Forelimb muscle (tissue), 1 donor: Measurements from ENCODE around the gene MBLAC1. TPM values are rescaled to one million over a fixed set of nuclear protein-coding genes. Genes with fewer than 3 reads are reported as not detected.
A peak's percentile ranks its signal among the peaks of the same experiment; 100 is the strongest.

Experiments used
- DNase-seq: peaks from one replicate; pipeline ENCODE4 v3.0.0-alpha.2; 2013; ENCODE audit warnings: low read depth
- polyA plus RNA-seq: library from polyadenylated mRNA; unstranded; fragments of 120-200 nt; gene quantifications from one replicate; pipeline ENCODE4 v1.2.1, GENCODE V29; 2013; ENCODE audit not compliant: insufficient read length

MBLAC1 gene
- polyA plus RNA-seq, 1 donor: 1.5 TPM

DNA sequence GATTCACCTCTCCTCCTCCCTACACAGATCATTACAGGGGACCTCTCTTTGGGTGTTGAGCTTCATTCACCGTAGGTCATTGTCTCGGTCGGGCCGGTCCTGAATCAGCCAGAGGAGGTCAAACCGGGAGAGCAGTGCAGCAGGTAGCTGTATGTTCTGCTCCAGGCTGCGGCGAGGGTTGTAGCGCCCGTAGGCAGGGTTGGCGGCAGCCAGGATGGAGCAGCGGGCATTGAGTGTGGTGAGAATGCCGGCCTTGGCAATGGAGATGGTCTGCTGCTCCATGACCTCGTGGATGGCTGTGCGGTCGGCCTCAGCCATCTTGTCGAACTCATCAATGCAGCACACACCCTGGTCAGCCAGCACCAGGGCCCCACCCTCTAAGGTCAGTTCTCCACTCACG lies 31.1 kb upstream of the MBLAC1 start:
- DNase-seq: no peak

DNA sequence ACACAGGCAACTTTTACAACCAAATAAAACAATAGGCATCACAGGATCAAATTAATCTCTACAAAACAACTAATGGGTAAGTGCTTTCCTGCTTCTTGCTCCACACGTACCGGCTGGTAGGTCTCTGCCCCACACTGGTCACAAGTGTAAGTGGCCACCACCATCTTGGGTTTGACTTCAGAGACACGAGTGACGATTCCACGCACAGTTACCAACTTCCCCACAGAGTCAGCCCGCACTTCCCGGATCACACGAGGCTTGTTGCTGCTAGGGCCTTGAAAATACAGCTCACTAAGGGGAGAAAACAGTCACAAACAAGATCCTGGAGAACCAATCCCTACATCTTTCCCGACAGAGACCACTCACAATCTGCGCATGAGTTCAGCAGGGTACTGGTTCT lies 27.9 kb upstream of the MBLAC1 start:
- DNase-seq: no peak

DNA sequence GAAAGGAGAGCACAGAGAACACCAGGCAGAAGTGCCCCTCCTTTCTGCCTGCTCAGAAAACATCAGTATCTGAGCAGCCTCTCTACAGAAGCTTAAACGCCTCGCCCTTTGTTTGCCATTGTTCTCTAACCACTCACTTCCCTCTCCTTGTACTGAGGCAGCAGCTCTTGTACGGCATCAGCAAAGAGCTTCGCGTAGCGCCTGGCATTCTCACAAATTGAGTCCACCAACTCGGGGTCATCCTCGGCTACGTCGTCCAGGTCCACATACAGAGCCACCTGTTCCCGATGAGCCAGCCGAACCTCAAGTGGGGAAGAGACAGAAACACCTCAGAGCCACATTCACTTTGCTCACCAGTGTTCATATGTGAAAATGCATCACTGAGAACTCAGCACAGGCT lies 27.3 kb upstream of the MBLAC1 start:
- DNase-seq: no peak

DNA sequence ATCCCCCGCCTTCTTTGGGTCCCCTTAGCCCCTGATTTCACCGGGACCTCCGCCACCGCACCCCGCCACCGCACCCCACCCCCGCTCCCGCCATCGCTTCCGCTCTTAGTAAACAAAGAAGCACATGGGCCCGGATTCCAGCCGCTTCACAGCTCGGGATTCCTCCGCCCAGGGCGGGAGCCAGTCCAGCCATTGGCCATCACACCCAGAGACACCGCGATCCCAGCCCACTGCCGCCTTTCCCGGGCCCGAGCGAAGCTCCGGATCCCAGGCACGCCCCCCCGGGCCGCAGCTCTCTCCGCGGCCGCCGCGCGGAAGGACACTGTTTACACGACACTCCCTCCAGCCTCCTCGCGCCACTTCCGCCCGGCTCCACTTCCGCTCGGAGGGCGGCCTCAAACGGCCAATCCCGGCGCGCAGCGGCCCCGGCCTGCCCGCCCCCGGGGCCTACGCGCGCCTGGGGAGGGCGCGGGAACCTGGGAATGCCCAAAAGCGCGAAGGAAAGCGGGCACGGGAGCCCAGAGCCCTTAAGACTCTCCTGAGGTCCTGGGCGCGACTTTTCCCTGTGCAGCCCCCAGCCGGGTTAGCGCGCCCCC lies 26.2 kb upstream of the MBLAC1 start:
- DNase-seq: peak; percentile 83

DNA sequence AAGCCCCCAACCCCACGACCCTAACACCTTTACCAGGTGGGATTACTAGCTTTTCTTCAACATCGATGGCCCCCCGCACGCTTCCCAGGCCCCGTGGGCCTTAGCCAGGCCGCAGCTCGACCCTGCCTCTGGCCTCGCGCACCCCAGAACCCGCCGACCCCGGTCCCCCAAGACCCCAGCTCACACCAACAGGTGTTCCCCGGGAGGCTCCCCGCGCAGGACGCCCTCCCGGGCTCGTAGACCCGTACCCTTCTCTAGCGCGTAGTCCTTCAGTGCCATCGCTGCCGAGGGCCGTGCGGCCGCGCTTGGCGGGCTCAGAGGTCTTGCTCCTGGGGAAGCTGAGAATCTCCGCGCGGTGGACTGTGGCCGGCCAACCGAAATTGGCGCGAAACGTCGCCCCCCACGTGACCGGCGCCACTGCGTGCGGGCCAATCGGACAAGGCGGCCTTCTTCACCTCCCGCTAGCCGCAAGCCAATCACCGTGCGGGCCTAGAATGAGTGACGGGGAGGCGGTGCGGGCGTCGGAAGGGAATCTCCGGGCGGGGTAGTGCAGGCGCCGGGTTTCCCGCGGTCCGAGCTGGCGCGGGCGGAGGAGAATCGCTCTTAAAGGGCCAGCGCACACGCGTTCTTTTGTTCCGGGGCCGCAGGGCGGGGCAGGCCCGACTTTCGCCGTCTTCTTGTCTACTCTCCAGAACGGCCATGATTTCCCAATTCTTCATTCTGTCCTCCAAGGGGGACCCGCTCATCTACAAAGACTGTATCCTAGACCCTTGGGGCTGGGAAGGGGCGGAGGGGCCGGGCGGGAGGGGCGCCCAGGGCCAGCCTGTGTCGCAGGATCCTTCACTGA lies 25.5 kb upstream of the MBLAC1 start, which contains the start of the genes AP4M1 and MCM7:
AP4M1 (plus strand) TSS at position 628 of the 847 bp plus-strand sequence; CDS start at position 700, 72 bp downstream.
MCM7 (minus strand) TSS at position 382 of the 847 bp plus-strand sequence; CDS start at position 279, 103 bp downstream.
- DNase-seq: peak; percentile 90

DNA sequence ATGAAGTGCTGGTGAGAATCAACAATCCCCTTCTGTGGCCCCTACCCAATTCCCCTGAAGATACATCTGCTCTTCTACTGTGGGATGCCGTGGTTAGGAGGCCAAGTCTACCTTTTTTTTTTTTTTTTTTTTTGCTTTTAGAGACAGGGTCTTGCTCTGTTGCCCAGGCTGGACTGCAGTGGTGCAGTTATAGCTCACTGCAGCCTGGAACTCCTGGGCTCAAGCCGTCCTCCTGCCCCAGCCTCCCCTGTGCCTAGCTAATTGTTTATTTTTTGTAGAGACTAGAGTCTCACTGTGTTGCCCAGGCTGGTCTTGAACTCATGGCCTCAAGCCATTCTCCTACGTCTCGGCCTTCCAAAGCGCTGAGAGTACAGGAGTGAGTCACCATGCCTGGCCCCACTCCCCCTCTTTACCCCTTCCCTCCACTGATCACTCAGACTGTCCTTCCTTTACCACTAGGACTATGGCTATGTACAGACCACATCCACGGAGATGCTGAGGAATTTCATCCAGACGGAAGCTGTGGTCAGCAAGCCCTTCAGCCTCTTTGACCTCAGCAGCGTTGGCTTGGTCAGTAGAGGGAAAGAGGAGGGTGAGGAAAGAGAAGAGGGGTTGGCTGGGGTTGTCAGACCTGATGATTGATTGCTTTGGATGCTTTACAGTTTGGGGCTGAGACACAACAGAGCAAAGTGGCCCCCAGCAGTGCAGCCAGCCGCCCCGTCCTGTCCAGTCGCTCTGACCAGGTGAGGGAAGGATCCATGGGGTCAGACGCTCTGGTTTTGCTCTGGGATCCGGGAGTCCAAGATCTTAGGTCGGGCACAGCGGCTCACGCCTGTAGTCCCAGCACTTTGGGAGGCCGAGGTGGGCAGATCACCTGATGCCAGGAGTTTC lies 23.6 kb upstream of the MBLAC1 start:
- DNase-seq: no peak

DNA sequence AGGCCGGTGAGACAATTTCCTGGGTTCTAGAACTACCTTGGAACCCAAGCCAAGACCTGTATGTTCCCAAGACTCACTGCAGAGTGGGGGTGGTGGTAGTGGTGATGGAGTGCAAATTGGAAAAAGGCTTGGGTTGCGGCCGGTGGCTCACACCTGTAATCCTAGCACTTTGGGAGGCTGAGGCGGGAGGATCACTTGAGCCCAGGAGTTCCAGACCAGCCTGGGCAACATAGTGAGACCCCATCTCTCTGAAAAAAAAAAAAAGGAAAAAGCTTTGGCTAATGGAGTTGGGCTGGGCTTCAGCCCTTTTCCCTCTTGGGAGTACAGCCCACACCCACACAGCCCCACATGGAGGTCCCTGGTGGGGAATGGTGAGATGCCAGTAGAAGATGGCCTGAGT lies 21.2 kb upstream of the MBLAC1 start:
- no peak for DNase-seq

DNA sequence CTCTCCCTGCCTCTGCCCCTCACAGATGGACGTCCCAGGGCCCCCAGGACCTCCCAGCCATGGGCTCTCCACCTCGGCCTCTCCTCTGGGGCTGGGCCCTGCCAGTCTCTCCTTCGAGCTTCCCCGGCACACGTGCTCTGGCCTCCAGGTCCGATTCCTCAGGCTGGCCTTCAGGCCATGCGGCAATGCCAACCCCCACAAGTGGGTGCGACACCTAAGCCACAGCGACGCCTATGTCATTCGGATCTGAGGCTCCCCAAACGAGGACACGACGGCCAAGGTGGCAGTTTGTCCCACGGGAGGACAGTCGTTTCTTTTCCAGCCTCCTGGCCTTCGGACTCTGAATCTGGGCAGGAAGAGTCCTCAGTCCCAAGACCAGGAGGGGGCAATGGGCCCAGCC lies 20.1 kb upstream of the MBLAC1 start:
- no peak for DNase-seq

DNA sequence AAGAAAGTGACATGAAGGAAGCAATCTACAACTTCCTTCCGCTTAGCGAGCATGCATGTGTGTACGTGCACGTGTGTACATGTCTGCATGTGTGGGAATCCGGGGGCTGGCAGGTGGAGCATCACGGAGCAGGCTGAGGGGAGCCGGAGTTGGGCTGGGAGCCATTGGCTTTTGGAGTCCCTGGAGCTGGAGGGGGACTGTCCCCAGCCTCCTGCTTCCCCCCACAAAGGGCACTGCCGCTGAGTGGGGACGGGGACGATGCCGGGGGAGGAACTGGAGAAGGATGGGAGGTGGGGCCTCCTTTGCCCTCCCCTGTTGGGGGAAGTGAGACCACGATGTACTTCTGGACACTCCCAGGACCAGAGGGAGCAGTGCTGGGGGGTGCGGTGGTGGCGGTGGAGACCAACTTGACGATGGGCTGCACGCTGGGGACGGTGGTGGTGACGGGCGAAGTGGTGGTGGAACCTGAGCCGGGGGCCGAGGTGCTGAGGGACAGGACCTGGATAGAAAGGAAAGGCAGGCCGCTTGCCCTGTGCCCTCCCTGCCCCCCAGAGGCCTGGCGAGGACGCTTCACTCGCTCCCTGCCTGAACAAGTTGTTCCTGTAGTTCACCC lies 19.5 kb upstream of the MBLAC1 start:
- no peak for DNase-seq

DNA sequence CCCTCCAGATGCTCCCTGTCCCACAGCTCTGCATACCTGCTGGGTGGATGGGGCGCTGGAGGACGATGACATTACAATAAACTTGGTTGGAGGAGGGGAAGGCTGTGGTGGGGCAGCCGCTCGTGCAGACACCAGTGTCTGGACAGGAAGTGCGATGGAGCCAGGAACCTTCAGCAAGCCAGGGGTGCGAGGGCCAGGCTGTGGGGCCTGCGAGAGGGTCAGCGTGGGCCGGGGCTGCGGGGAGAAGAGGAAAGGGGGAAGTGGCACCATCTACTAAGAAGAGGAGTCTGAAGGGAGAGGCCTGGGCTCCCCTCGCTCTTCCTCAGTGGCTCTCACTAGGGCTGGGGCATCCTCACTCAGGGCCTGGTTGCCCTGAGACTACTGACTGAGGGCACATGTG lies 18.9 kb upstream of the MBLAC1 start:
- DNase-seq: no peak

DNA sequence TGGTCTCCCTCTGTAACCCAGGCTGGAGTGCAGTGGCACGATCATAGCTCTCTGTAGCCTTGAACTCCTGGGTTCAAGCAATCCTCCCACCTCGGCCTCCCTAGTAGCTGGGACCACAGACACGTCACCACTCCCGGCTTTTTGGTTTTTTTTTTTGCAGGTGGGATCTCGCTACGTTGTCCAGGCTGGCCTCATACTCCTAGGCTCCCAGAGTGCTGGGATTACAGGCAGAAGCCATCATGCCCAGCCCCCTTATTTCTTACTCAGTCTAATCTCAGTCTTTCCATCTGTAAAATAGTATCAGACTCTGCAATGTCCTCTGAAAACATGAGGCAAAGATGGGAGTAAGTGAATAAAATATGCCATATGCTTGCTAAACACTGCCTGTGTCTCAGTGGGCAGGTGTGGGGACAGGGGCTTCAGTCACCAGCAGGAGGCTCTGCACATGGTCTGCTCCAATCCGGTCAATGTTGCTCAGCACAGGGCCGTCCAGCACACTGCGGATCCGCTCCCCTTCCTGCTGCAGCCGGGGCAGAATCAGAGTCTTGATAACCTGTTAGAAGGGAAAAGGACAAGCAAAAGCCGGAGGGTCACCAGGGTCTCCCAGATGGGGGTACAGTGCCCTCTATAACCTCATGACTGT lies 17.1 kb upstream of the MBLAC1 start:
- no peak for DNase-seq

DNA sequence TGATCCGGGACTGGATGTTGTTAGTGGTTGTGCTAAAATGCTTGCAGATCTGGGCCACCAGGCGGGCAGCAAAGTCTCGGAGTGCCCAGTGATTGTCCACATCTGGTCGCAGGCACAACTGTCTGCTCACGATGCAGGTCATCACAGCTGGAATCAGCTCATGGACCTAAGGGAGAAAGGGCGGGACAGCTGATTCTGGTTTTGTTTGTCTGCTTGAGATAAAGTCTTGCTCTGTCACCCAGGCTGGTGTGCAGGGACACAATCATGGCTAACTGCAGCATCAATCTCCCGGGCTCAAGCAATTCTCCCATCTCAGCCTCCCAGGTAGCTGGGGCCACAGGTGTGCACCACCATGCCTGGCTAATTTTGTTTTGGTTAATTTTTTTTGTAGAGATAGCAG lies 15.6 kb upstream of the MBLAC1 start:
- no peak for DNase-seq

DNA sequence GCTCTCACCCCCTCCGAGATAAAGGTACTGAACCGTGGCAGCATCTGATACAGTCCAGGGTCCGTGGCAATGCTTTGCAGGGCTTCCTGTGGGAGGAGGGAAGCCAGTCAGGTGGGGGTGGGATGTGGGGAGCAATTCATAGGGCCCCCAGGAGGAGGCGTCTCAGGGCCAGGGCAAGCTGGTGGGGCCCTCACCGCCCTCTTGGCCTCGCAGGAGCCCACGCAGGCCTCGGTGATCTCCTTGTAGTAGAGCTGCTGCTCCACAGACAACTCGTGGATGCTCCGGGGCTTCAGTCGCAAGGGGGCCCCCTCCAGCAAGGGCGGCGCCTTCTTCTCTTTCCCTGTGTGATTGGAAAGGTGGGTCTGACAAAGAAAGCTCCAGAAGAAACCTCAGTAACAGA lies 14.9 kb upstream of the MBLAC1 start:
- DNase-seq: no peak

DNA sequence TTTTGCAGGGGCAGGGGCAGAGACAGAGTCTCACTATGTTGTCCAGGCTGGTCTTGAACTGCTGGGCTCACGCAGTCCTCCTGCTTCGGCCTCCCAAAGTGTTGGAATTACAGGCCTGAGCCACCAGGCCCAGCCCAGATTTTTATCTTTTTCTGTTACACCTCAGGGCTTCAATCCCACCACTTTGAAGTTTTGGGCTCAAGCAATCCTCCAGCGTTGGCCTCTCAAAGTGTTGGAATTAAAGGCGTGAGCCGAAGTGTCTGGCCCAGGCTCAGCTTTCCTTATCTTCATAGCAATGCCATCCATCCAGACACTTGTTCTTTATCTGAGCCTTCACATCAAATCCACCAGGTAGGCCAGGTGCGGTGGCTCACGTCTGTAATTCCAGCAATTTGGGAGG lies 11.7 kb upstream of the MBLAC1 start:
- DNase-seq: no peak

DNA sequence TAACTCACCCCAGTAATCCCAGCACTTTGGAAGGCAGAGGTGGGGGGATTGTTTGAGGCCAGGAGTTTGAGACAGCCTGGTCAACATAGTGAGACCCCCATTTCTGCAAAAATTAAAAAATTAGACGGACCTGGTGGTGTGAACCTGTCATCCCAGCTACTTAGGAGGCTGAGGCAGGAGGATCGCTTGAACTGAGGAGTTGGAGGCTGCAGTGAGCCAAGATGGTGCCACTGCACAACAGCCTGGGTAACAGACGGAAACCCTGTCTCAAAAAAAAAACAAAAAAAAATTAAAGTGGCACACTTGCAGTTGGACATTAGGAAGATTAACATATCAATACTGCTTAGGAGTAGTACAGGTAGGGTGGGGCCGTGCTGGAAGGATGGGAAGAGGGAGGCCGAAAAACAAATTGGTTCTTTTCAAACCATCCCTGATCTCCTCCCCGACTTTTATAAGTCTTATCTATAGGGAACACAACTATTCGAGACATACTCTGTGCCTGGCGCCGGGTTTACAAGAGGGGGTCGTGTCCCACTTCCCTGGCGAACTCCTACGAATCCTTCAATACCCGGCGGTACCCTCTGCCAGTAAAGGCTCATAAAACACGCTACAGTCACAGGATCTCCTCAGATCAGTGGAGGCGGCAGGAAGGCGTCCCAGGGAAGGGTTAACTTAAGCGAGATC lies 8.2 kb upstream of the MBLAC1 start:
- DNase-seq: no peak

DNA sequence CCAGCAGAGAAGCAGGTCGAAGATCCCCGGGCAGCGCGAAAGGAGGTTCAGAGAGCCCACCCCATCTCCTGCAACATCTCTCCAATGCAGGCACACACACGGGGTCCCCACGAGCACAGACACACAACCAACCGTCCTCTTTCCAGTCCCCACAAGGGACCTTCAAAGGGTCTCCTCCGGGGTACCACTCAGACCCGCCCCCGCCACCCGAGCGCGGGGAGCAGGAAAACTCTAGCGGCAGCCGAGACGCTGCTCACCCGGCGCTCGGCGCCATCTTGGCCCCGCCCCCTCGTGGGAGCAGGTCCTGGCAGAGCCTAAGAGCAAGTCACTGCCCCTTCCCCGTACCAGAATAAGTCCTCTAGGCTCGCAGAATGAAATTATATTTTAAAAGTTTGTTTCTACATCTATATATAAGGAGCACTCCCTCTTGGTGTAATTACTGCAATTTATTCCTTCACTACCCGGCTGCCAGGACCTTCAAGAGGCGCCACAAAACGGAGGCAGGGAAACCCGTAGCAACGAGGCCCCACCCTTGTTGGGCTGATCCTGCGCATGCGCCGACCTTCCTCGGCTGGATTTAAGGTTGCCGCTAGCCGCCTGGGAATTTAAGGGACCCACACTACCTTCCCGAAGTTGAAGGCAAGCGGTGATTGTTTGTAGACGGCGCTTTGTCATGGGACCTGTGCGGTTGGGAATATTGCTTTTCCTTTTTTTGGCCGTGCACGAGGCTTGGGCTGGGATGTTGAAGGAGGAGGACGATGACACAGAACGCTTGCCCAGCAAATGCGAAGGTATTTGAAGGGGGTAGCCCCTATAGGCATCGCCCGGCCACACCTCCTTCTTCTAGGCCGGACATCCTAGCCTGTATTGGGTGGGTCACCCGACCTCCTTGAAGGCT lies 7.4 kb upstream of the MBLAC1 start, which contains the start of the genes CNPY4 and TAF6:
CNPY4 (plus strand) TSS at position 563 of the 898 bp plus-strand sequence; CDS start at position 674, 111 bp downstream.
TAF6 (minus strand) TSS at position 287 of the 898 bp plus-strand sequence. CDS start 5,149 bp downstream, outside the sequence.
- peak; percentile 90 for DNase-seq

DNA sequence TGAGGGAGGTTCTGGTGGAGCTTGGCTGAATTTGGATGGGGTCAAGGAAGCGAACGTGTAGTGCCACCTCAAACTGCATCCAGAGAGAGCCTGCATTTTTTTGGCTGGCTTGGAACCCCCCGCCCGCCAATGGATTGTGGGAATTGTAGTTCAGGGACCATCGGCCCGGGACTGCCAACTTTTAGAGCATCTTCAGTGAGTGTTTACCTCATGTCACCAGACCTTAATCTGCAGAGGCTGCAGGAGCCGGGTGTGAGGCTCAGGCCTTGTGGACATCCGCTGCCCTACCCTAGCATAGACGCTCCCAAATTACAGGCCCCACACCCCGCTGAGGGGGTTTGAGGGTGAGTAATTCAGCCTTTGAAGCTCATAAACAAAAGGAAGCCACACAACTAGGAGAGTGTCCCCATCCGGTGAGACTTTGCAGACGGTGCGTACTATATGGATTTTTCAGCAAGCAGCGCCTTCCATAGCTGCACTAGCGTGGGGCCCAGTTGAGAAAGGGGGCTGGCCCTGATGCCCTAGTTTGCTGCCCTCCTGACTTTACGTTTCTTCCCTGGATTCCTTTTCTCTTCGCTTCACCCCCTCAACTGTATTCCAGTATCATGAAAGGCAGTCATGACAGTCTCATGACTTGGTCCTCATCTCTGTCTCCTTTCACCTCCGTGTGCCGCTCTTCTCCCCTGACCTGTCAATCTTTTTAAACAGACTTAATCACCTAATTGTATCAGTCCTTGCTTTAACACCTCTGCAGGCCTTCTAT lies 6.6 kb upstream of the MBLAC1 start:
- DNase-seq: peak; percentile 44

DNA sequence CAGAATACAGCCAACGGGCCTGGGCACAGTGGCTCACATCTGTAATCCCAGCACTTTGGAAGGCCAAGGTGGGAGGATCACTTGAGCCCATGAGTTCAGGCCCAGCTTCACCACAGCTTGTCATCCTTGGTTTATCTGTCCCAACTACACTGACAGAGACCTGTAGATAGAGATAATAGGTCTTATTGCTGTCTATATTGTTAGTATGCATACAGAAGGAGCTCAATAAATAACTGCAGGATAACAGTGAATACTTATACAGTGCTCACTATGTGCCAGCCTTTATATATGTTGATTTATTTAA lies 6.1 kb upstream of the MBLAC1 start:
- DNase-seq: no peak

DNA sequence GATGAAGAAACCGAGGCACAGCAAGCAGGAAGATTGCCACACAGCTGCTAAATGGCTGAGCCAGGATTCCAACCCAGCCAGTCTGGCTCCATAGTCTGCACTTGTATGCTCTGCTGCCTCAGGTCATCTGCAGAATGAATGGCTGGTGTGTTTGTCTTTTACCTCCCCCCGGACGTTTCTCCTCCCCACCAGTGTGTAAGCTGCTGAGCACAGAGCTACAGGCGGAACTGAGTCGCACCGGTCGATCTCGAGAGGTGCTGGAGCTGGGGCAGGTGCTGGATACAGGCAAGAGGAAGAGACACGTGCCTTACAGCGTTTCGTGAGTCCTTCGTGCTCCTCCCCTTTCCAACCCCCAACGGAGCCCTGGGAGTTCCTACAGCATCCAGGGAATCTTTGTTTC lies 4.7 kb upstream of the MBLAC1 start:
- DNase-seq: no peak
